Measurements from ENCODE around the gene EXOC7. TPM values are rescaled to one million over a fixed set of nuclear protein-coding genes. Genes with fewer than 3 reads are reported as not detected.

EXOC7 gene
- 131 TPM for total RNA-seq

GRCh38 chr17:76103274-76104139 is at the start of gene EXOC7:
Gene EXOC7 (minus strand): TSS chr17:76103787. CDS start chr17:76103692, 95 bp downstream.

GRCh38 chr17:76141212-76142038 is 37.8 kb upstream of the EXOC7 start, which contains the start of gene FOXJ1:
Gene FOXJ1 (minus strand): TSS chr17:76141245. CDS start chr17:76140395, 850 bp downstream.

GRCh38 chr17:76078860-76079534 is 24.6 kb downstream of the EXOC7 start, which contains the start of gene ZACN:
Gene ZACN (plus strand): TSS chr17:76079182. CDS start chr17:76079265, 83 bp downstream.

GRCh38 chr17:76074390-76075363 is 28.9 kb downstream of the EXOC7 start, which contains the start of gene GALR2:
Gene GALR2 (plus strand): TSS chr17:76074781. CDS start chr17:76074884, 103 bp downstream.

GRCh38 chr17:76072148-76072858 is 31.3 kb downstream of the EXOC7 start, which contains the start of gene SRP68:
Gene SRP68 (minus strand): TSS chr17:76072517. CDS start chr17:76072491, 26 bp downstream.

Other genes with a start within 250 kb of the EXOC7 start
- gene WBP2, start 248.5 kb downstream of the EXOC7 start, total RNA-seq = 50.5 TPM
- gene TRIM47, start 225.2 kb downstream of the EXOC7 start, total RNA-seq = 14.9 TPM
- 24.4 TPM for gene TRIM65, start 206.8 kb downstream of the EXOC7 start, total RNA-seq
- gene MRPL38, start 198.9 kb downstream of the EXOC7 start, total RNA-seq = 45.7 TPM
- 19.8 TPM for gene FBF1, start 162.7 kb downstream of the EXOC7 start, total RNA-seq
- gene ACOX1, start 124.6 kb downstream of the EXOC7 start, total RNA-seq = 75.3 TPM
- 22.5 TPM for gene TEN1, start 124.5 kb downstream of the EXOC7 start, total RNA-seq
- 7.5 TPM for gene CDK3, start 102.9 kb downstream of the EXOC7 start, total RNA-seq
- gene EVPL, start 76.5 kb downstream of the EXOC7 start, total RNA-seq = 5.5 TPM
- 57.0 TPM for gene SRP68, start 31.3 kb downstream of the EXOC7 start, total RNA-seq
- not detected for gene GALR2, start 29.0 kb downstream of the EXOC7 start, total RNA-seq
- not detected for gene ZACN, start 24.6 kb downstream of the EXOC7 start, total RNA-seq
- gene FOXJ1, start 37.5 kb upstream of the EXOC7 start, total RNA-seq = 1.6 TPM
- 24.4 TPM for gene RNF157, start 136.7 kb upstream of the EXOC7 start, total RNA-seq
- gene UBALD2, start 161.6 kb upstream of the EXOC7 start, total RNA-seq = 6.8 TPM
- 5.1 TPM for gene QRICH2, start 204.5 kb upstream of the EXOC7 start, total RNA-seq